Measurements from ENCODE around the gene LMX1A.

DNA sequence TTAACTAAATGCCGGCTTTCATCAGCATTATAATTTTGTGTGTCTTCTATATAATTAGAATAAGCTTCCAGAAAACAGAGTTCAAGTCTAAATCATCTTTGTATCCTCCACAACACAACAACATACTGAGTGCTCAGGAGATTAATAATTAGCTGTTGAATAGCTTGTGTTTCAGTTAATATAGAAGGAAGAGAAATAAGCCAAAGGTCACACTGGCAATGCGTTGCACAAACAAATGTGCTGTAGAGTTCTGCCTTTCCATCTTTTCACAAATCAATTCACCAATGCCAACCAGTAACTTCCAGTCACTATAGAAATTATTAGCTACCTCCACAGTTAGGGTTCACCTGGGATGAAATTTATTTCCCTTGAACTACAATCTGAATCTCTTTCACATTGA, 132.0 kb downstream of the LMX1A start:
- TF ChIP-seq POLR2A (IDR thresholded peaks at IDR 0.05) = no peak
- TF ChIP-seq, protein P1, sequence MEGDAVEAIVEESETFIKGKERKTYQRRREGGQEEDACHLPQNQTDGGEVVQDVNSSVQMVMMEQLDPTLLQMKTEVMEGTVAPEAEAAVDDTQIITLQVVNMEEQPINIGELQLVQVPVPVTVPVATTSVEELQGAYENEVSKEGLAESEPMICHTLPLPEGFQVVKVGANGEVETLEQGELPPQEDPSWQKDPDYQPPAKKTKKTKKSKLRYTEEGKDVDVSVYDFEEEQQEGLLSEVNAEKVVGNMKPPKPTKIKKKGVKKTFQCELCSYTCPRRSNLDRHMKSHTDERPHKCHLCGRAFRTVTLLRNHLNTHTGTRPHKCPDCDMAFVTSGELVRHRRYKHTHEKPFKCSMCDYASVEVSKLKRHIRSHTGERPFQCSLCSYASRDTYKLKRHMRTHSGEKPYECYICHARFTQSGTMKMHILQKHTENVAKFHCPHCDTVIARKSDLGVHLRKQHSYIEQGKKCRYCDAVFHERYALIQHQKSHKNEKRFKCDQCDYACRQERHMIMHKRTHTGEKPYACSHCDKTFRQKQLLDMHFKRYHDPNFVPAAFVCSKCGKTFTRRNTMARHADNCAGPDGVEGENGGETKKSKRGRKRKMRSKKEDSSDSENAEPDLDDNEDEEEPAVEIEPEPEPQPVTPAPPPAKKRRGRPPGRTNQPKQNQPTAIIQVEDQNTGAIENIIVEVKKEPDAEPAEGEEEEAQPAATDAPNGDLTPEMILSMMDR (IDR thresholded peaks at IDR 0.05) = no peak
